ENCODE results near the gene C15orf62. TPM values are rescaled to one million over a fixed set of nuclear protein-coding genes. Genes with fewer than 3 reads are reported as not detected.

C15orf62 gene
- total RNA-seq, 4 donors from 2014 or later, result 0.28 to 0.55 TPM; not detected in 2

DNA sequence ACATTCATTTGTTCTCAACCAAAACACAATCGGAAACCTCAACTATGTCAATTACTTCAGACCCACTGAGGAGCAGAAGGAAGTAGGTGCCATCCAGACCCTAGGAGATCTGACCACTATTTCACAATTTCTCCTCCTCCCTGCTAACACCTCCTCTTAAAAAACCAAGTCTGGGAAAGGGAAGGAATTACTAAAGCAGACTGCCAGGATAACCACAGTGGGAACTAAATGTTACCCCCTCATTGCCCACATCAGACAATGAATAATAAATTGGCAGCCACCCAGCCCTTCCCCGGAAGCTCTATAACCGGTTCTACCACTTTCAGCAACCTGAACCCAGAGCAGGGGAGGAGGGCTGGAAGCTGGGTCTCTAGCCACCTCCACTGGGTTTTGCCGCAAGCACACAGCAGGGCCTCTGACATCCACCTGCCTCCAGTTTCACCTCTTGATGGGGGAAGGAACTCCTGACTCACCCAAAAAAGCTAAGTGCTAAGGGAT is 17.6 kb downstream of the C15orf62 start:
- H3K27ac ChIP-seq, result no peak overlapping the region
- no peak for DNase-seq
- no peaks in the 10 kb centered on the region for H3K27me3 ChIP-seq
- H3K36me3 ChIP-seq, result no peaks in the 10 kb centered on the region
- H3K4me3 ChIP-seq, result no peak overlapping the region
- TF ChIP-seq POLR2A (IDR thresholded peaks at IDR 0.05) (no peak), CTCF (IDR thresholded peaks at IDR 0.05) (no peak)
- no peaks in the 10 kb centered on the region for H3K4me1 ChIP-seq
- H3K9me3 ChIP-seq, result no peaks in the 10 kb centered on the region
- intact Hi-C loops (cut with DNase I; ENCODE audit: low total_unique reads), result no loop called here

GRCh38 chr15:40787991-40788390 is 18.2 kb downstream of the C15orf62 start:
- Histone ChIP-seq H3K9me3 (no peaks in the 10 kb centered on the region), H3K4me3 (no peak overlapping the region), H3K27ac (no peak overlapping the region), H3K27me3 (no peaks in the 10 kb centered on the region), H3K4me1 (no peaks in the 10 kb centered on the region), H3K36me3 (no peaks in the 10 kb centered on the region)
- intact Hi-C loops (cut with DNase I; ENCODE audit: low total_unique reads), result no loop called here
- no peak for DNase-seq
- no peak for TF ChIP-seq POLR2A (IDR thresholded peaks at IDR 0.05)
- no peak for TF ChIP-seq CTCF (IDR thresholded peaks at IDR 0.05)

- DNase-seq, result no peak
- intact Hi-C loops (cut with DNase I; ENCODE audit: low total_unique reads), result no loop called here
- TF ChIP-seq POLR2A (IDR thresholded peaks at IDR 0.05) (no peak), CTCF (IDR thresholded peaks at IDR 0.05) (no peak)
- H3K27ac ChIP-seq, result no peak overlapping the region
- H3K27me3 ChIP-seq, result no peaks in the 10 kb centered on the region
- no peaks in the 10 kb centered on the region for H3K36me3 ChIP-seq
- H3K4me3 ChIP-seq, result no peak overlapping the region
- H3K9me3 ChIP-seq, result no peaks in the 10 kb centered on the region
- H3K4me1 ChIP-seq, result no peaks in the 10 kb centered on the region
These were observed 19.3 kb downstream of the C15orf62 start for GRCh38 chr15:40789119-40789518.

- no peaks in the 10 kb centered on the region for H3K36me3 ChIP-seq
- H3K9me3 ChIP-seq, result no peaks in the 10 kb centered on the region
- no peak overlapping the region for H3K4me3 ChIP-seq
- no peaks in the 10 kb centered on the region for H3K27me3 ChIP-seq
- DNase-seq, result no peak
- intact Hi-C loops (cut with DNase I; ENCODE audit: low total_unique reads), result no loop called here
- H3K4me1 ChIP-seq, result no peaks in the 10 kb centered on the region
- TF ChIP-seq POLR2A (IDR thresholded peaks at IDR 0.05) (no peak), CTCF (IDR thresholded peaks at IDR 0.05) (no peak)
- H3K27ac ChIP-seq, result no peak overlapping the region
These were observed 20.2 kb downstream of the C15orf62 start for GRCh38 chr15:40789999-40790398.

- no peaks in the 10 kb centered on the region for H3K9me3 ChIP-seq
- no peaks in the 10 kb centered on the region for H3K36me3 ChIP-seq
- H3K27ac ChIP-seq, result no peak overlapping the region
- no peak for DNase-seq
- H3K27me3 ChIP-seq, result no peaks in the 10 kb centered on the region
- no peaks in the 10 kb centered on the region for H3K4me1 ChIP-seq
- TF ChIP-seq POLR2A (IDR thresholded peaks at IDR 0.05), result no peak
- TF ChIP-seq CTCF (IDR thresholded peaks at IDR 0.05), result no peak
- intact Hi-C loops (cut with DNase I; ENCODE audit: low total_unique reads), result no loop called here
- no peak overlapping the region for H3K4me3 ChIP-seq
These were observed 20.9 kb downstream of the C15orf62 start for GRCh38 chr15:40790718-40791117.
